Naive B cell (primary cell): Measurements from ENCODE around the gene PARVB. TPM values are rescaled to one million over a fixed set of nuclear protein-coding genes. Genes with fewer than 3 reads are reported as not detected.

Source experiments
- ATAC-seq, 2 donors: fragments of 150-1000 bp; cut with Tn5 transposase; 2 replicates each; pipeline ENCODE4 v1.10.0; 2021; ENCODE audit warnings: low read depth in 2 of 2, mild to moderate bottlenecking in 2 of 2, moderate library complexity in 2 of 2
- DNase-seq: peaks from one replicate; pipeline ENCODE4 v3.0.0; 2022
- H3K27ac Mint-ChIP-seq, 6 donors: one replicate each; pipeline ENCODE4 v1.8.0; 2020 to 2022; ENCODE audit warnings: mild to moderate bottlenecking in 6 of 6, mixed read lengths in 6 of 6, moderate library complexity in 5 of 6, inconsistent platforms in 2 of 6
- H3K27me3 Mint-ChIP-seq, 3 donors: one replicate each; pipeline ENCODE4 v1.8.0; 2021 to 2022; ENCODE audit warnings: mixed read lengths in 3 of 3, mild to moderate bottlenecking in 1 of 3
- H3K36me3 Mint-ChIP-seq, 2 donors: one replicate each; pipeline ENCODE4 v1.8.0; 2020 to 2022; ENCODE audit warnings: mixed read lengths in 2 of 2, inconsistent platforms in 1 of 2, mild to moderate bottlenecking in 1 of 2
- H3K4me1 Mint-ChIP-seq, 3 donors: one replicate each; pipeline ENCODE4 v1.8.0; 2020 to 2022; ENCODE audit warnings: mixed read lengths in 3 of 3, inconsistent platforms in 1 of 3, mild to moderate bottlenecking in 1 of 3, moderate library complexity in 1 of 3
- H3K4me3 Mint-ChIP-seq, 8 donors: one replicate each; pipeline ENCODE4 v1.8.0; 2020 to 2022; ENCODE audit warnings: mild to moderate bottlenecking in 8 of 8, mixed read lengths in 8 of 8, moderate library complexity in 8 of 8, inconsistent platforms in 2 of 8
- H3K9me3 Mint-ChIP-seq, 7 donors: one replicate each; pipeline ENCODE4 v1.8.0; 2020 to 2022; ENCODE audit warnings: mixed read lengths in 7 of 7, mild to moderate bottlenecking in 5 of 7, inconsistent platforms in 2 of 7, moderate library complexity in 1 of 7
- polyA plus RNA-seq, 6 donors: library from polyadenylated mRNA; unstranded; fragments of 300-500 nt; fragmentation: Illumina TruSeq; gene quantifications; one replicate each; pipeline ENCODE4 v1.2.3, GENCODE V29; 2021; ENCODE audit warnings: low read depth in 6 of 6

PARVB gene
- polyA plus RNA-seq, 6 donors from 2014 or later, result 18.6 to 30.0 (median 21.3) TPM

GRCh38 chr22:44092636-44093220 lies 68.6 kb downstream of the PARVB start:
- Mint-ChIP-seq H3K4me3 (no peak overlapping the region), H3K27ac (no peak overlapping the region), H3K4me1 (peaks cover 0 to 4% (median 3%) of the 10 kb centered on the region in 3 donors), H3K9me3 (no peaks in the 10 kb centered on the region), H3K36me3 (peaks cover 0 to 5% of the 10 kb centered on the region in 2 donors), H3K27me3 (no peaks in the 10 kb centered on the region)
- ATAC-seq (no peak), DNase-seq (no peak)

GRCh38 chr22:44093791-44094190 lies 69.7 kb downstream of the PARVB start:
- Mint-ChIP-seq H3K27ac (no peak overlapping the region), H3K36me3 (peaks cover 0 to 5% of the 10 kb centered on the region in 2 donors), H3K9me3 (no peaks in the 10 kb centered on the region), H3K4me3 (no peak overlapping the region), H3K4me1 (peaks cover 0 to 4% (median 3%) of the 10 kb centered on the region in 3 donors), H3K27me3 (no peaks in the 10 kb centered on the region)
- no peak for ATAC-seq
- DNase-seq, result no peak

GRCh38 chr22:44094751-44095302 lies 70.7 kb downstream of the PARVB start:
- DNase-seq, result no peak
- no peak for ATAC-seq
- H3K4me1 Mint-ChIP-seq, result no peaks in the 10 kb centered on the region

GRCh38 chr22:44096736-44097135 lies 72.6 kb downstream of the PARVB start:
- no peak for DNase-seq
- Mint-ChIP-seq H3K9me3 (no peaks in the 10 kb centered on the region), H3K4me3 (no peak overlapping the region), H3K27me3 (no peaks in the 10 kb centered on the region), H3K27ac (no peak overlapping the region), H3K36me3 (peaks cover under 1 to 5% of the 10 kb centered on the region in 2 donors), H3K4me1 (no peaks in the 10 kb centered on the region)
- ATAC-seq, result no peak

More at GRCh38 chr22:44094751-44095302, 70.7 kb downstream of the PARVB start:
- Mint-ChIP-seq H3K36me3 (peaks cover 0 to 5% of the 10 kb centered on the region in 2 donors), H3K27me3 (no peaks in the 10 kb centered on the region), H3K27ac (peak overlapping the region in 1 of 6 donors; percentile 24), H3K4me3 (no peak overlapping the region), H3K9me3 (no peaks in the 10 kb centered on the region)

- Mint-ChIP-seq H3K27me3 (no peaks in the 10 kb centered on the region), H3K4me1 (no peaks in the 10 kb centered on the region), H3K36me3 (peaks cover 5 to 7% of the 10 kb centered on the region in 2 donors), H3K27ac (no peak overlapping the region), H3K9me3 (no peaks in the 10 kb centered on the region), H3K4me3 (no peak overlapping the region)
- DNase-seq (no peak), ATAC-seq (no peak)
Observed at GRCh38 chr22:44097263-44098020, 73.3 kb downstream of the PARVB start.

- Mint-ChIP-seq H3K27ac (peak overlapping the region in 1 of 6 donors; percentile 46), H3K36me3 (peaks cover 5 to 8% of the 10 kb centered on the region in 2 donors), H3K9me3 (no peaks in the 10 kb centered on the region)
Observed at GRCh38 chr22:44098021-44098739, 74.1 kb downstream of the PARVB start.

GRCh38 chr22:44098966-44099530 lies 74.9 kb downstream of the PARVB start:
- Mint-ChIP-seq H3K9me3 (no peaks in the 10 kb centered on the region), H3K4me3 (no peak overlapping the region), H3K27me3 (no peaks in the 10 kb centered on the region), H3K4me1 (no peaks in the 10 kb centered on the region), H3K36me3 (peaks cover 2 to 8% of the 10 kb centered on the region in 2 donors), H3K27ac (no peak overlapping the region)
- ATAC-seq (no peak), DNase-seq (no peak)

More at GRCh38 chr22:44098021-44098739, 74.1 kb downstream of the PARVB start:
- Mint-ChIP-seq H3K4me1 (no peaks in the 10 kb centered on the region), H3K27me3 (no peaks in the 10 kb centered on the region), H3K4me3 (no peak overlapping the region)
- ATAC-seq (no peak), DNase-seq (no peak)

- ATAC-seq, result no peak
- H3K27ac Mint-ChIP-seq, result no peak overlapping the region
- no peak overlapping the region for H3K4me3 Mint-ChIP-seq
- no peaks in the 10 kb centered on the region for H3K9me3 Mint-ChIP-seq
- H3K27me3 Mint-ChIP-seq, result no peaks in the 10 kb centered on the region
- no peak for DNase-seq
- H3K36me3 Mint-ChIP-seq, result peaks cover 7 to 8% of the 10 kb centered on the region in 2 donors
- H3K4me1 Mint-ChIP-seq, result no peaks in the 10 kb centered on the region
Observed at GRCh38 chr22:44099696-44100095, 75.6 kb downstream of the PARVB start.

GRCh38 chr22:44100411-44100810 lies 76.3 kb downstream of the PARVB start:
- Mint-ChIP-seq H3K27ac (peak overlapping the region in 1 of 6 donors; percentile 32), H3K4me3 (no peak overlapping the region), H3K4me1 (peaks cover 0 to 2% (median 0%) of the 10 kb centered on the region in 3 donors), H3K27me3 (no peaks in the 10 kb centered on the region), H3K9me3 (no peaks in the 10 kb centered on the region), H3K36me3 (peaks cover 8% of the 10 kb centered on the region in 2 donors)
- ATAC-seq (no peak), DNase-seq (no peak)

- Mint-ChIP-seq H3K4me1 (peaks cover 0 to 11% (median 5%) of the 10 kb centered on the region in 3 donors), H3K27ac (no peak overlapping the region), H3K36me3 (peaks cover 8 to 16% of the 10 kb centered on the region in 2 donors), H3K9me3 (no peaks in the 10 kb centered on the region), H3K4me3 (no peak overlapping the region), H3K27me3 (no peaks in the 10 kb centered on the region)
- ATAC-seq (no peak), DNase-seq (no peak)
Observed at GRCh38 chr22:44102121-44102520, 78.0 kb downstream of the PARVB start.

GRCh38 chr22:44102856-44103255 lies 78.8 kb downstream of the PARVB start:
- H3K4me1 Mint-ChIP-seq, result peaks cover 0 to 11% (median 5%) of the 10 kb centered on the region in 3 donors
- no peaks in the 10 kb centered on the region for H3K9me3 Mint-ChIP-seq
- no peak overlapping the region for H3K4me3 Mint-ChIP-seq
- DNase-seq, result no peak
- peak overlapping the region in 1 of 6 donors; percentile 15 for H3K27ac Mint-ChIP-seq
- H3K36me3 Mint-ChIP-seq, result peaks cover 8 to 16% of the 10 kb centered on the region in 2 donors
- ATAC-seq, result no peak
- no peaks in the 10 kb centered on the region for H3K27me3 Mint-ChIP-seq

- ATAC-seq (no peak), DNase-seq (no peak)
- Mint-ChIP-seq H3K9me3 (no peaks in the 10 kb centered on the region), H3K4me1 (peaks cover 10 to 13% (median 11%) of the 10 kb centered on the region in 3 donors), H3K27ac (no peak overlapping the region), H3K36me3 (peaks cover 8 to 16% of the 10 kb centered on the region in 2 donors), H3K27me3 (no peaks in the 10 kb centered on the region), H3K4me3 (no peak overlapping the region)
Observed at GRCh38 chr22:44103735-44104480, 79.8 kb downstream of the PARVB start.
